ENCODE data around the gene TRIM71. TPM values are rescaled to one million over a fixed set of nuclear protein-coding genes. Genes with fewer than 3 reads are reported as not detected.

Gene TRIM71
- total and polyA plus RNA-seq, 2 of the 13 experiments (the other 11 are each of a cell fraction or from before 2014, with no cell fraction given): 21.7 to 76.9 TPM

DNA sequence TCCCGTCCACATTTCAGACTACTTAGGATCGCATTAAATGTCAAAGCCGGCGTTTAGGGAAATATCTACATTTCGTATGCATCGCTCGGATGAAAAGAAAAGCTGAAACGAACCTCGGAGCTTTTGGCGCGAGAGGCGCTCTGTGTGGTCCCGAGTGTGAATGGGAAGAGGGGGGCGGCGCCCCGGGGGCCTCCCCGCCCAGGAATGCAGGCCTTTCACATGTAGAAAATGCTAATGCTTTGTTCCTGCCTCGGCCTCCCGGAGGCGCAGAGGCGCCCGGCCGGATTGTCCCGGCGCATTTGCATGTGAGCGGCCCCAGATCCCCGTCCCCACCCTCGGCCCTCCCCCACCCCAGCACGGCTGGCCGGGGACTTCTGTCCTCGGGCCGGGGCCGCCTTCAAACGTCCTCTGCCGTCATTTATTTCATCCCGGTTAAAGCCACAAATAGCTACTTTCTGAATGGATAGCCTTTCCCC lies 37.0 kb upstream of the TRIM71 start (continued):
- no peak for TF ChIP-seq ZNF614 (CRISPR knock-in tag; IDR thresholded peaks at IDR 0.05; ENCODE audit: borderline replicate concordance)
- TF ChIP-seq PPARG (CRISPR knock-in tag; conservative IDR thresholded peaks at IDR 0.05): 0 out of 2 replicates have a peak, but pooled peaks have one; percentile 9
- TF ChIP-seq ETV6 (CRISPR knock-in tag; conservative IDR thresholded peaks at IDR 0.05): no peak; the same call in 1 of the 2 replicates
- TF ChIP-seq SOX5 (CRISPR knock-in tag; IDR thresholded peaks at IDR 0.05; ENCODE audit: borderline replicate concordance): peak; percentile 70; the same call in 1 of the 2 replicates
- TF ChIP-seq REL (CRISPR knock-in tag; conservative IDR thresholded peaks at IDR 0.05): no peak
- TF ChIP-seq SMAD9 (CRISPR knock-in tag; IDR thresholded peaks at IDR 0.05): no peak
- TF ChIP-seq ZFX (CRISPR knock-in tag; IDR thresholded peaks at IDR 0.05; ENCODE audit: low read depth): no peak; the same call in 1 of the 2 replicates
- no peak for TF ChIP-seq ZNF430 (CRISPR knock-in tag; IDR thresholded peaks at IDR 0.05)
- peak; percentile 54; the same call in 1 of the 3 replicates for TF ChIP-seq MXI1 (IDR thresholded peaks at IDR 0.05; ENCODE audit: borderline replicate concordance, low read depth, low read length)
- no peak for TF ChIP-seq ZNF441 (CRISPR knock-in tag; IDR thresholded peaks at IDR 0.05; ENCODE audit: borderline replicate concordance)
- no peak; the same call in 1 of the 2 replicates for TF ChIP-seq POLR2AphosphoS5 (IDR thresholded peaks at IDR 0.05; ENCODE audit: low read depth, low read length)
- TF ChIP-seq SRSF9 (IDR thresholded peaks at IDR 0.05; ENCODE audit: borderline replicate concordance, insufficient read depth, low read depth, low read length, poor library complexity, severe bottlenecking): no peak
- TF ChIP-seq TEAD3 (CRISPR knock-in tag; optimal IDR thresholded peaks at IDR 0.05; ENCODE audit: borderline replicate concordance): peak; percentile 84
- TF ChIP-seq ZNF101 (CRISPR knock-in tag; IDR thresholded peaks at IDR 0.05; ENCODE audit: borderline replicate concordance, low read depth): no peak
- no peak for TF ChIP-seq ZNF577 (CRISPR knock-in tag; IDR thresholded peaks at IDR 0.05; ENCODE audit: borderline replicate concordance, low read depth)
- TF ChIP-seq ZNF724P (CRISPR knock-in tag; IDR thresholded peaks at IDR 0.05; ENCODE audit: borderline replicate concordance): no peak
- TF ChIP-seq MIER2 (CRISPR knock-in tag; IDR thresholded peaks at IDR 0.05): no peak
- TF ChIP-seq ZSCAN31 (CRISPR knock-in tag; IDR thresholded peaks at IDR 0.05; ENCODE audit: low read depth): no peak
- TF ChIP-seq SPEN (CRISPR knock-in tag; IDR thresholded peaks at IDR 0.05; ENCODE audit: low read depth): no peak
- no peak for TF ChIP-seq PAX8 (CRISPR knock-in tag; IDR thresholded peaks at IDR 0.05; ENCODE audit: borderline replicate concordance)
- no peak for TF ChIP-seq IKZF1 (IDR thresholded peaks at IDR 0.05)
- no peak for TF ChIP-seq PAF1 (CRISPR knock-in tag; IDR thresholded peaks at IDR 0.05)
- no peak for TF ChIP-seq MIER3 (CRISPR knock-in tag; IDR thresholded peaks at IDR 0.05; ENCODE audit: borderline replicate concordance)
- TF ChIP-seq SCMH1 (CRISPR knock-in tag; IDR thresholded peaks at IDR 0.05; ENCODE audit: borderline replicate concordance): no peak

Data from HepG2 (cell line).